ENCODE measurements around the gene APIP.

- peak; percentile 15 for TF ChIP-seq CTCF (IDR thresholded peaks at IDR 0.05; ENCODE audit: low read length)
- no peak for TF ChIP-seq EZH2 (optimal IDR thresholded peaks at IDR 0.05; ENCODE audit: low read depth, low read length)
These were observed 79.0 kb downstream of the APIP start for GRCh38 chr11:34836958-34837856.
